Lower leg skin (tissue), 3 donors: Measurements from ENCODE around the gene ZNG1B.
"Not testable (repeated sequence)": the region's sequence is repeated elsewhere in the genome, so short reads cannot be mapped to it uniquely, and the experiment has no call there.

ENCODE experiments used
- POLR2A ChIP-seq, 2 donors: fragments of 450-650 bp; IDR thresholded peaks; one replicate each; pipeline ENCODE4 v1.6.1; 2016 to 2017; ENCODE audit warnings: antibody characterized with exemption in 2 of 2, mild to moderate bottlenecking in 1 of 2, moderate library complexity in 1 of 2
- TF ChIP-seq, protein P1 (sequence below), 3 donors: fragments of 450-650 bp; IDR thresholded peaks; one replicate each; pipeline ENCODE4 v1.5.1; 2016; ENCODE audit warnings: antibody characterized with exemption in 3 of 3, mild to moderate bottlenecking in 3 of 3, moderate library complexity in 2 of 3

DNA sequence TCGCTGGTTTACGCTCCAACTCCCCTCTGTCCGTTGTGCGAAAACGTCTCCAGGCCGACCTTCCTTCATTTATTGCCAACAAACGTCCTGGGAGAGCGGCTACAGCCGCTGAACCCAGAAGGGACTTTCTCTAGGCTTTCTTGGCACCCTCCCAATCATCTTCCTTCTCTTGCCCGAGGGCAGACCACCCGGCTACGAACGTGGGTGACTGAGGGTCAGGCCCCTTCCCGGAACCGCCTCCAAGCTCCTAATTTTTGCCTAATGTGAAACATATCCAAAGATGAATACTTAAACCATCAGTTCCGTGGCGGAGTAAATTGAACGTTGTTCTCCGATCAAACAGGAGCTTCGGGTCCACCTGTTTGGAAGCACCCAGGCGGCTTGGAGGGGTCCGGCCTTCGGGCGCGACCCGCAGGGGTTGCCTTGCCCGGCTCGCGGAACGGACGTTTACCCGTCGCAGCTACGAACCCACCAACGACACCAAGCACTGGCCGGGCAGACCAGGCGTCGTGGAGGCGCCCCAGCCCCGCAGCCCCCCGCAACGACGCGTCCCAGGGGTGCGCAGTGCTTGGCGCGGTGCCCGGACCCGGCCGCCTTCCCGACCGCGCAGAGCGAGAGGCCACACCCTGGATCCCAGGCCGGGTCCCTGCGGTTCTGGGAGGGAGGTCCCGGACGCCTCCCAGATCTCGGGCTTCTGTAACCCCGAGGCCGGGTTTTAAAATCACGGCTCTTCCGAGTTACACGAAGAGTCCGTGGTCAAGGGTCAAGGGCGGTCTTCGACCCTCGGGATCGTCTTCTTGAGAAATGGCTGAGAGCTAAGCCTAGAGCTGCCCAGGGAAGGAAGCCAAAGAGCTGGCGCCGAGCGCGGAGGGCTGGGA lies 65.0 kb downstream of the ZNG1B start:
- not testable (repeated sequence) for TF ChIP-seq POLR2A (IDR thresholded peaks at IDR 0.05)
- TF ChIP-seq, protein P1, sequence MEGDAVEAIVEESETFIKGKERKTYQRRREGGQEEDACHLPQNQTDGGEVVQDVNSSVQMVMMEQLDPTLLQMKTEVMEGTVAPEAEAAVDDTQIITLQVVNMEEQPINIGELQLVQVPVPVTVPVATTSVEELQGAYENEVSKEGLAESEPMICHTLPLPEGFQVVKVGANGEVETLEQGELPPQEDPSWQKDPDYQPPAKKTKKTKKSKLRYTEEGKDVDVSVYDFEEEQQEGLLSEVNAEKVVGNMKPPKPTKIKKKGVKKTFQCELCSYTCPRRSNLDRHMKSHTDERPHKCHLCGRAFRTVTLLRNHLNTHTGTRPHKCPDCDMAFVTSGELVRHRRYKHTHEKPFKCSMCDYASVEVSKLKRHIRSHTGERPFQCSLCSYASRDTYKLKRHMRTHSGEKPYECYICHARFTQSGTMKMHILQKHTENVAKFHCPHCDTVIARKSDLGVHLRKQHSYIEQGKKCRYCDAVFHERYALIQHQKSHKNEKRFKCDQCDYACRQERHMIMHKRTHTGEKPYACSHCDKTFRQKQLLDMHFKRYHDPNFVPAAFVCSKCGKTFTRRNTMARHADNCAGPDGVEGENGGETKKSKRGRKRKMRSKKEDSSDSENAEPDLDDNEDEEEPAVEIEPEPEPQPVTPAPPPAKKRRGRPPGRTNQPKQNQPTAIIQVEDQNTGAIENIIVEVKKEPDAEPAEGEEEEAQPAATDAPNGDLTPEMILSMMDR (IDR thresholded peaks at IDR 0.05), result not testable (repeated sequence)
